Body of pancreas (tissue), 4 donors: ENCODE measurements around the gene FAM180A.

Experiments used
- CTCF ChIP-seq, 7 experiments: fragments of 450-650 bp in 4 of 7; fragments of 200-600 bp in 3 of 7; sonication (generic) in 3 of 7; IDR thresholded peaks; one replicate each; pipeline ENCODE4 v1.5.1; 2016 to 2019; ENCODE audit warnings: antibody characterized with exemption in 7 of 7
- POLR2A ChIP-seq, 3 donors: fragments of 450-650 bp; IDR thresholded peaks; one replicate each; pipeline ENCODE4 v1.6.1; 2016; ENCODE audit warnings: antibody characterized with exemption in 3 of 3, mild to moderate bottlenecking in 2 of 3

DNA sequence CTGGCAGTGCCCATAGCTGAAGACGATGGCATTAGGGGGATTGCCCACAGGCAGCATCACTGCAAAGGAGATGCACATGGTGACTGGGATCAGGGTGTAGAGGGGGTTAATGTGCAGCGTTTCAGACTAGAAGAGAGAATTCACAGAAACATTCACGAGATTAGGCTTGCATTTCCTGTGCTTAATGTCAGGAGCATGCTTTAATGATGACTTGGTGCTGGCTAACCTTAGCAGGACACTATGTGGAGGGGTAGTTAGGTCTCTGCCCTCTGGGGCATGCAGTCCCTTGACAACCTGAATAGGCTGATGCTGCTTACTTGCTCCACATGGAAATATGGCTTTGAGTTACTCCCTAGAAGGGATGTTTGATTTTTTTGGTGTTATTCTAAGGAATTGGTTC, 64.5 kb downstream of the FAM180A start:
- TF ChIP-seq CTCF (IDR thresholded peaks at IDR 0.05) (no peak), POLR2A (IDR thresholded peaks at IDR 0.05) (no peak)
